GM12878 (cell line): ENCODE data around the gene ITIH5. TPM values are rescaled to one million over a fixed set of nuclear protein-coding genes. Genes with fewer than 3 reads are reported as not detected.

ENCODE experiments used
- ATAC-seq: fragments of 200-7000 bp; cut with Tn5 transposase; 3 replicates; pipeline ENCODE4 v1.9.1; 2020; ENCODE audit warnings: mild to moderate bottlenecking, moderate library complexity
- BruUV-seq: library from RNA; stranded (reverse); fragments of 400-500 nt; replicated peaks from 2 replicates; lab custom pipeline; 2021; lab: Mats Ljungman, UMichigan
- CTCF ChIA-PET: fragments of 300-600 bp; sonication (Branson Sonifier 250); formaldehyde crosslinking; extraction: SDS; loops from one replicate; lab custom pipeline; 2021; ENCODE audit warnings: inconsistent platforms; lab: Yijun Ruan, JAX
- POLR2A ChIA-PET: fragments of 350-600 bp; formaldehyde crosslinking; extraction: SDS; loops from one replicate; lab custom pipeline; 2021; ENCODE audit warnings: inconsistent platforms; lab: Charles Lee
- RAD21 ChIA-PET: fragments of 300-600 bp; sonication (Branson Sonifier 250); formaldehyde crosslinking; loops from one replicate; lab custom pipeline; 2023; ENCODE audit warnings: antibody characterized with exemption; ENCODE audit not compliant: unreplicated experiment; lab: Charles Lee
- SMC1A ChIA-PET: fragments of 300-600 bp; sonication (Branson Sonifier 250); formaldehyde crosslinking; loops from one replicate; lab custom pipeline; 2023; ENCODE audit not compliant: unreplicated experiment, uncharacterized antibody; lab: Charles Lee
- DNase-seq: peaks from one replicate; pipeline ENCODE4 v3.0.0-alpha.2; 2011; ENCODE audit warnings: low read depth, low spot score
- FAIRE-seq: peaks from 3 replicates; lab custom pipeline; 2011; peaks lifted over from hg19 to GRCh38; lab: Jason Lieb, UNC
- H2AFZ ChIP-seq: 2 replicates; pipeline ENCODE4 v1.6.0; 2011; ENCODE audit warnings: low read depth, low read length, control low read depth; ENCODE audit not compliant: control insufficient read depth
- H3K27ac ChIP-seq: 2 replicates; pipeline ENCODE4 v1.5.1; 2011; ENCODE audit warnings: control low read depth; ENCODE audit not compliant: control insufficient read depth, insufficient read depth
- H3K27me3 ChIP-seq, 2 experiments: replicated peaks in 1 of 2; 2 replicates each; pipeline versions ENCODE4 v1.6.0 to v1.6.1; 2011; ENCODE audit warnings: low read length in 1 of 2; ENCODE audit not compliant: control insufficient read depth in 2 of 2, insufficient read depth in 2 of 2
- H3K36me3 ChIP-seq, 2 experiments: 2 replicates each; pipeline ENCODE4 v1.5.1; 2011; ENCODE audit warnings: low read length in 1 of 2; ENCODE audit not compliant: control insufficient read depth in 2 of 2, insufficient read depth in 2 of 2
- H3K4me1 ChIP-seq: 2 replicates; pipeline ENCODE4 v1.6.1; 2011; ENCODE audit warnings: mild to moderate bottlenecking, low read length, moderate library complexity, mixed read lengths; ENCODE audit not compliant: control insufficient read depth, insufficient read depth
- H3K4me2 ChIP-seq: 2 replicates; pipeline ENCODE4 v1.6.0; 2011; ENCODE audit warnings: control low read depth; ENCODE audit not compliant: control insufficient read depth, insufficient read depth
- H3K4me3 ChIP-seq: fragments of 200-600 bp; sonication (generic); 2 replicates; pipeline ENCODE4 v1.5.1; 2016
- H3K79me2 ChIP-seq: 2 replicates; pipeline ENCODE4 v1.6.0; 2011; ENCODE audit warnings: low read length; ENCODE audit not compliant: control insufficient read depth, insufficient read depth
- H3K9ac ChIP-seq: 2 replicates; pipeline ENCODE4 v1.8.0; 2011; ENCODE audit warnings: low read length, control low read depth, mixed read lengths; ENCODE audit not compliant: control insufficient read depth, insufficient read depth
- H3K9me3 ChIP-seq: replicated peaks from 3 replicates; pipeline ENCODE4 v1.5.1; 2011; ENCODE audit warnings: mild to moderate bottlenecking, low read length; ENCODE audit not compliant: control insufficient read depth, insufficient read depth
- H4K20me1 ChIP-seq: 2 replicates; pipeline ENCODE4 v1.6.0; 2011; ENCODE audit not compliant: control insufficient read depth, insufficient read depth
- ATF2 ChIP-seq: IDR thresholded peaks from 2 replicates; pipeline ENCODE4 v1.6.1; 2012; ENCODE audit warnings: low read length, inconsistent platforms
- BACH1 ChIP-seq: fragments of 450-650 bp; IDR thresholded peaks from 2 replicates; pipeline ENCODE4 v1.6.1; 2017; ENCODE audit warnings: mild to moderate bottlenecking, borderline replicate concordance
- BCL11A ChIP-seq: IDR thresholded peaks from 2 replicates; pipeline ENCODE4 v1.6.1; 2011; ENCODE audit warnings: low read depth, low read length
- BCLAF1 ChIP-seq: fragments of 450-650 bp; IDR thresholded peaks from 2 replicates; pipeline ENCODE4 v1.6.1; 2017; ENCODE audit warnings: antibody characterized with exemption, mild to moderate bottlenecking, moderate library complexity
- CUX1 ChIP-seq: IDR thresholded peaks from 2 replicates; pipeline ENCODE4 v1.6.1; 2012; ENCODE audit warnings: improper control_type of control experiment, low read depth, low read length; ENCODE audit not compliant: insufficient replicate concordance
- HDAC2 ChIP-seq: fragments of 200-600 bp; sonication (generic); IDR thresholded peaks from 2 replicates; pipeline ENCODE4 v1.6.1; 2017
- MEF2A ChIP-seq: IDR thresholded peaks from 2 replicates; pipeline ENCODE4 v1.6.1; 2011; ENCODE audit warnings: low read depth, mild to moderate bottlenecking, low read length, moderate library complexity; ENCODE audit not compliant: insufficient read depth
- POU2F2 ChIP-seq: IDR thresholded peaks from 3 replicates; pipeline ENCODE4 v1.6.1; 2011; ENCODE audit warnings: low read depth, mild to moderate bottlenecking, low read length, borderline replicate concordance
- SRF ChIP-seq, 2 experiments: IDR thresholded peaks; 2 replicates each; pipeline ENCODE4 v1.6.1; 2011; ENCODE audit warnings: low read depth in 2 of 2, low read length in 2 of 2, mild to moderate bottlenecking in 1 of 2, moderate library complexity in 1 of 2
- STAT1 ChIP-seq: fragments of 450-650 bp; conservative IDR thresholded peaks from 2 replicates; pipeline ENCODE4 v1.6.1; 2014; ENCODE audit warnings: antibody characterized with exemption, mild to moderate bottlenecking
- WRNIP1 ChIP-seq: IDR thresholded peaks from 2 replicates; pipeline ENCODE4 v1.6.1; 2011; ENCODE audit warnings: low read depth, low read length, improper control_type of control experiment, borderline replicate concordance
- WGBS: methylation state at CpG from one replicate; pipeline ENCODE4 v1.1.6; 2016; ENCODE audit warnings: low lambda C conversion rate; ENCODE audit not compliant: insufficient replicate concordance, insufficient coverage; ENCODE audit errors: missing lambda C conversion rate; 5-methylcytosine and 5-hydroxymethylcytosine counted together
- in situ Hi-C: fragments of 300-500 bp; cut with MboI; formaldehyde crosslinking; loops from 9 replicates; pipeline ENCODE4 v1.14.3; 2018; ENCODE audit warnings: mixed read lengths
- intact Hi-C: fragments of 100-400 bp; cut with micrococcal nuclease; formaldehyde crosslinking; loops from one replicate; pipeline ENCODE4 v1.14.2; 2022; ENCODE audit not compliant: unreplicated experiment
- polyA plus RNA-seq, 11 experiments: library from polyadenylated mRNA; depleted of rRNA in 4 of 11; unstranded in 6 of 11; stranded (reverse) in 5 of 11; fragments of >200 nt; fragmentation: Nextera tagmentation in 4 of 11; fragmentation: Illumina TruSeq in 1 of 11; extraction: Ambion mirVana in 4 of 11; extraction: Trizol in 1 of 11; gene quantifications; 1 replicate in 1 of 11; 2 replicates in 10 of 11; pipeline versions ENCODE4 v1.2.1 to v1.2.3, GENCODE V29; 2011 to 2016; ENCODE audit warnings: inconsistent platforms in 2 of 11, missing spikeins in 2 of 11, low read depth in 1 of 11
- total RNA-seq, 4 experiments: library from RNA; depleted of rRNA in 3 of 4; stranded (reverse); fragments of >200 nt in 3 of 4; fragmentation: Illumina TruSeq in 1 of 4; extraction: Trizol in 1 of 4; gene quantifications; 2 replicates each; pipeline versions ENCODE4 v1.2.1 to v1.2.3, GENCODE V29; 2013 to 2021

Gene ITIH5
- total and polyA plus RNA-seq, 10 of the 15 experiments (the other 5 are each of a cell fraction or from before 2014, with no cell fraction given): 0.14 to 0.43 (median 0.21) TPM; not detected in 7

GRCh38 chr10:7566891-7567290, 99.9 kb downstream of the ITIH5 start (continued):
- TF ChIP-seq CUX1: no peak
- no peak for TF ChIP-seq BCLAF1

GRCh38 chr10:7565871-7566270, 100.9 kb downstream of the ITIH5 start:
- Histone ChIP-seq H3K27me3 (0 out of 4 replicates have a peak, but pooled peaks cover 0 to under 1% of the 10 kb centered on the region in 2 experiments), H3K36me3 (no peaks in the 10 kb centered on the region), H3K27ac (no peak overlapping the region), H2AFZ (no peak overlapping the region), H3K79me2 (no peaks in the 10 kb centered on the region), H3K4me1 (no peaks in the 10 kb centered on the region), H3K4me3 (no peak overlapping the region), H3K4me2 (no peak overlapping the region), H4K20me1 (no peaks in the 10 kb centered on the region), H3K9me3 (no peaks in the 10 kb centered on the region), H3K9ac (no peak overlapping the region)
- 71% methylated on average over 12 of the region's 12 CpGs for WGBS
- in situ Hi-C loops: no loop called here
- CTCF ChIA-PET: no interaction called here
- no peak for FAIRE-seq
- no TSS peak for BruUV-seq
- TF ChIP-seq WRNIP1 (no peak), HDAC2 (no peak), POU2F2 (no peak), BCL11A (no peak), ATF2 (no peak), MEF2A (no peak), STAT1 (no peak), SRF (IDR thresholded peaks at IDR 0.05; ENCODE audit: low read depth in 2 of 2, low read length in 2 of 2) (no peak), BACH1 (no peak)
- POLR2A ChIA-PET: no interaction called here
- SMC1A ChIA-PET: no interaction called here
- RAD21 ChIA-PET: no interaction called here
- intact Hi-C loops: no loop called here
- no peak for DNase-seq
- no peak for ATAC-seq
